ENCODE results near the gene SLC5A4.

DNA sequence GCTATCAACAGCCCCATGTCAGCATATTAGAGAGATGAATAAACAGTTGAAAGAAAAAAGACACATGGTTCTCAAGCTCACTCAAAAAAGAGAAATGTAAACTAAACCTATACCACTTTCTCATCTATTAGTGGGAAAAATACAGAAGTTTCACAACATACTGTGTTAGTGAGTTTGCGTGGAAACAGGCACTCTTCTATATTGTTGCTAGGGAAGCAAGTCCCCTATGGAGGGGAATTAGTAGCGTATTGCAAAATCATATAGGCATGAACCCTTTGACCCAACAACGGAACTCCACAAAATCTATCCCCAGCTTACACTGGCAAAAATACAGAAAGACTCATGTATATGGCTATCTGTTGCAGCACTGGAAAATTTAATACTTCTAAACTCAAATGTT, 36.1 kb downstream of the SLC5A4 start:
- TF ChIP-seq, protein P1, sequence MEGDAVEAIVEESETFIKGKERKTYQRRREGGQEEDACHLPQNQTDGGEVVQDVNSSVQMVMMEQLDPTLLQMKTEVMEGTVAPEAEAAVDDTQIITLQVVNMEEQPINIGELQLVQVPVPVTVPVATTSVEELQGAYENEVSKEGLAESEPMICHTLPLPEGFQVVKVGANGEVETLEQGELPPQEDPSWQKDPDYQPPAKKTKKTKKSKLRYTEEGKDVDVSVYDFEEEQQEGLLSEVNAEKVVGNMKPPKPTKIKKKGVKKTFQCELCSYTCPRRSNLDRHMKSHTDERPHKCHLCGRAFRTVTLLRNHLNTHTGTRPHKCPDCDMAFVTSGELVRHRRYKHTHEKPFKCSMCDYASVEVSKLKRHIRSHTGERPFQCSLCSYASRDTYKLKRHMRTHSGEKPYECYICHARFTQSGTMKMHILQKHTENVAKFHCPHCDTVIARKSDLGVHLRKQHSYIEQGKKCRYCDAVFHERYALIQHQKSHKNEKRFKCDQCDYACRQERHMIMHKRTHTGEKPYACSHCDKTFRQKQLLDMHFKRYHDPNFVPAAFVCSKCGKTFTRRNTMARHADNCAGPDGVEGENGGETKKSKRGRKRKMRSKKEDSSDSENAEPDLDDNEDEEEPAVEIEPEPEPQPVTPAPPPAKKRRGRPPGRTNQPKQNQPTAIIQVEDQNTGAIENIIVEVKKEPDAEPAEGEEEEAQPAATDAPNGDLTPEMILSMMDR (optimal IDR thresholded peaks at IDR 0.05 in 1 of 3, IDR thresholded peaks at IDR 0.05 in 1 of 3, conservative IDR thresholded peaks at IDR 0.05 in 1 of 3; ENCODE audit: extremely low read depth in 1 of 3, insufficient read depth in 2 of 3, low read length in 3 of 3), result no peak
- TF ChIP-seq EZH2 (IDR thresholded peaks at IDR 0.05; ENCODE audit: low read length), result no peak
